ENCODE measurements around the gene CSF1R. TPM values are rescaled to one million over a fixed set of nuclear protein-coding genes. Genes with fewer than 3 reads are reported as not detected.
"Not testable (repeated sequence)": the region's sequence is repeated elsewhere in the genome, so short reads cannot be mapped to it uniquely, and the experiment has no call there.

CSF1R gene
- total RNA-seq, 1 donor from 2014 or later, result 0.10 TPM

GRCh38 chr5:150105928-150106615 is 19.7 kb upstream of the CSF1R start:
- H3K4me1 Mint-ChIP-seq (ENCODE audit: low read depth), result peaks cover 6% of the 10 kb centered on the region
- peaks cover 4% of the 10 kb centered on the region for H3K27me3 Mint-ChIP-seq (ENCODE audit: insufficient read depth)
- no peak for DNase-seq (ENCODE audit: low spot score)
- no peaks in the 10 kb centered on the region for H3K36me3 Mint-ChIP-seq (ENCODE audit: low read depth)
- H3K27ac Mint-ChIP-seq, result no peak overlapping the region
- no peaks in the 10 kb centered on the region for H3K9me3 Mint-ChIP-seq
- intact Hi-C loops (cut with micrococcal nuclease), result no loop called here
- no peak overlapping the region for H3K4me3 Mint-ChIP-seq

- DNase-seq (ENCODE audit: low spot score), result no peak
- no peaks in the 10 kb centered on the region for H3K36me3 Mint-ChIP-seq (ENCODE audit: low read depth)
- no peaks in the 10 kb centered on the region for H3K9me3 Mint-ChIP-seq
- H3K27me3 Mint-ChIP-seq (ENCODE audit: insufficient read depth), result peaks cover under 1% of the 10 kb centered on the region
- peaks cover 6% of the 10 kb centered on the region for H3K4me1 Mint-ChIP-seq (ENCODE audit: low read depth)
- intact Hi-C loops (cut with micrococcal nuclease), result no loop called here
- no peak overlapping the region for H3K4me3 Mint-ChIP-seq
- no peak overlapping the region for H3K27ac Mint-ChIP-seq
Observed at GRCh38 chr5:150104550-150104870, 18.2 kb upstream of the CSF1R start.

- Mint-ChIP-seq H3K27ac (no peak overlapping the region), H3K27me3 (ENCODE audit: insufficient read depth) (peaks cover 6% of the 10 kb centered on the region), H3K4me3 (no peak overlapping the region), H3K36me3 (ENCODE audit: low read depth) (no peaks in the 10 kb centered on the region), H3K9me3 (no peaks in the 10 kb centered on the region), H3K4me1 (ENCODE audit: low read depth) (peaks cover 6% of the 10 kb centered on the region)
- intact Hi-C loops (cut with micrococcal nuclease), result no loop called here
- no peak for DNase-seq (ENCODE audit: low spot score)
Observed at GRCh38 chr5:150103678-150104549, 17.6 kb upstream of the CSF1R start.

- Mint-ChIP-seq H3K4me3 (no peak overlapping the region), H3K9me3 (no peaks in the 10 kb centered on the region), H3K27ac (no peak overlapping the region), H3K27me3 (ENCODE audit: insufficient read depth) (peaks cover 23% of the 10 kb centered on the region), H3K36me3 (ENCODE audit: low read depth) (no peaks in the 10 kb centered on the region), H3K4me1 (ENCODE audit: low read depth) (no peaks in the 10 kb centered on the region)
- intact Hi-C loops (cut with micrococcal nuclease), result no loop called here
- DNase-seq (ENCODE audit: low spot score), result no peak
Observed at GRCh38 chr5:150101023-150101422, 14.7 kb upstream of the CSF1R start.

- peaks cover 35% of the 10 kb centered on the region for H3K27me3 Mint-ChIP-seq (ENCODE audit: insufficient read depth)
- intact Hi-C loops (cut with micrococcal nuclease), result no loop called here
- H3K36me3 Mint-ChIP-seq (ENCODE audit: low read depth), result no peaks in the 10 kb centered on the region
- DNase-seq (ENCODE audit: low spot score), result no peak
- H3K27ac Mint-ChIP-seq, result no peak overlapping the region
- no peak overlapping the region for H3K4me3 Mint-ChIP-seq
- no peaks in the 10 kb centered on the region for H3K9me3 Mint-ChIP-seq
- peaks cover 5% of the 10 kb centered on the region for H3K4me1 Mint-ChIP-seq (ENCODE audit: low read depth)
Observed at GRCh38 chr5:150097152-150097551, 10.8 kb upstream of the CSF1R start.

GRCh38 chr5:150092159-150092787 is 5.9 kb upstream of the CSF1R start:
- no peak overlapping the region for H3K4me3 Mint-ChIP-seq
- no peaks in the 10 kb centered on the region for H3K36me3 Mint-ChIP-seq (ENCODE audit: low read depth)
- H3K9me3 Mint-ChIP-seq, result no peaks in the 10 kb centered on the region
- peaks cover 37% of the 10 kb centered on the region for H3K27me3 Mint-ChIP-seq (ENCODE audit: insufficient read depth)
- H3K27ac Mint-ChIP-seq, result peak overlapping the region; percentile 44
- no peak for DNase-seq (ENCODE audit: low spot score)
- H3K4me1 Mint-ChIP-seq (ENCODE audit: low read depth), result peaks cover 14% of the 10 kb centered on the region
- intact Hi-C loops (cut with micrococcal nuclease), result no loop called here

GRCh38 chr5:150085191-150085912 is 1.0 kb downstream of the CSF1R start:
- DNase-seq (ENCODE audit: low spot score), result no peak
- H3K4me1 Mint-ChIP-seq (ENCODE audit: low read depth), result peaks cover 5% of the 10 kb centered on the region
- no peak overlapping the region for H3K27ac Mint-ChIP-seq
- intact Hi-C loops (cut with micrococcal nuclease), result no loop called here
- H3K36me3 Mint-ChIP-seq (ENCODE audit: low read depth), result no peaks in the 10 kb centered on the region
- H3K9me3 Mint-ChIP-seq, result no peaks in the 10 kb centered on the region
- no peak overlapping the region for H3K4me3 Mint-ChIP-seq
- H3K27me3 Mint-ChIP-seq (ENCODE audit: insufficient read depth), result peaks cover 27% of the 10 kb centered on the region

GRCh38 chr5:150084754-150085153 is 1.6 kb downstream of the CSF1R start:
- H3K27ac Mint-ChIP-seq; DNase-seq (ENCODE audit: low spot score); H3K36me3 Mint-ChIP-seq (ENCODE audit: low read depth); H3K4me1 Mint-ChIP-seq (ENCODE audit: low read depth); H3K4me3 Mint-ChIP-seq; intact Hi-C loops (cut with micrococcal nuclease); H3K9me3 Mint-ChIP-seq: not testable (repeated sequence)
- H3K27me3 Mint-ChIP-seq (ENCODE audit: insufficient read depth), result peaks cover 27% of the 10 kb centered on the region

- no peaks in the 10 kb centered on the region for H3K36me3 Mint-ChIP-seq (ENCODE audit: low read depth)
- H3K4me1 Mint-ChIP-seq (ENCODE audit: low read depth), result peaks cover 5% of the 10 kb centered on the region
- H3K9me3 Mint-ChIP-seq, result no peaks in the 10 kb centered on the region
- no peak for DNase-seq (ENCODE audit: low spot score)
- H3K27me3 Mint-ChIP-seq (ENCODE audit: insufficient read depth), result peaks cover 17% of the 10 kb centered on the region
- H3K4me3 Mint-ChIP-seq, result no peak overlapping the region
- intact Hi-C loops (cut with micrococcal nuclease), result no loop called here
- no peak overlapping the region for H3K27ac Mint-ChIP-seq
Observed at GRCh38 chr5:150082889-150083288, 3.5 kb downstream of the CSF1R start.

- no peaks in the 10 kb centered on the region for H3K36me3 Mint-ChIP-seq (ENCODE audit: low read depth)
- intact Hi-C loops (cut with micrococcal nuclease), result no loop called here
- no peak overlapping the region for H3K4me3 Mint-ChIP-seq
- no peaks in the 10 kb centered on the region for H3K9me3 Mint-ChIP-seq
- H3K27me3 Mint-ChIP-seq (ENCODE audit: insufficient read depth), result peaks cover 15% of the 10 kb centered on the region
- DNase-seq (ENCODE audit: low spot score), result no peak
- peaks cover 5% of the 10 kb centered on the region for H3K4me1 Mint-ChIP-seq (ENCODE audit: low read depth)
- H3K27ac Mint-ChIP-seq, result no peak overlapping the region
Observed at GRCh38 chr5:150082374-150082773, 4.0 kb downstream of the CSF1R start.

- Mint-ChIP-seq H3K36me3 (ENCODE audit: low read depth) (no peaks in the 10 kb centered on the region), H3K27ac (no peak overlapping the region), H3K4me1 (ENCODE audit: low read depth) (peaks cover 5% of the 10 kb centered on the region), H3K4me3 (no peak overlapping the region), H3K27me3 (ENCODE audit: insufficient read depth) (peaks cover 17% of the 10 kb centered on the region), H3K9me3 (no peaks in the 10 kb centered on the region)
- DNase-seq (ENCODE audit: low spot score), result no peak
- intact Hi-C loops (cut with micrococcal nuclease), result no loop called here
Observed at GRCh38 chr5:150081541-150082283, 4.6 kb downstream of the CSF1R start.

GRCh38 chr5:150080696-150081435 is 5.5 kb downstream of the CSF1R start:
- Mint-ChIP-seq H3K9me3 (no peaks in the 10 kb centered on the region), H3K27ac (no peak overlapping the region), H3K4me3 (no peak overlapping the region), H3K4me1 (ENCODE audit: low read depth) (peaks cover 5% of the 10 kb centered on the region), H3K27me3 (ENCODE audit: insufficient read depth) (peaks cover 17% of the 10 kb centered on the region), H3K36me3 (ENCODE audit: low read depth) (no peaks in the 10 kb centered on the region)
- no peak for DNase-seq (ENCODE audit: low spot score)
- intact Hi-C loops (cut with micrococcal nuclease), result no loop called here
